Neural progenitor cell (in vitro differentiated cells): ENCODE results near the gene PEX7. TPM values are rescaled to one million over a fixed set of nuclear protein-coding genes. Genes with fewer than 3 reads are reported as not detected.

Experiments
- DNase-seq: peaks from one replicate; pipeline ENCODE4 v3.0.0-alpha.2; 2016; ENCODE audit warnings: low spot score
- H2AFZ ChIP-seq: fragments of 200-600 bp; sonication (generic); replicated peaks from 2 replicates; pipeline ENCODE4 v1.6.1; 2016; ENCODE audit warnings: antibody characterized with exemption
- H3F3A ChIP-seq: fragments of 200-600 bp; sonication (generic); 2 replicates; pipeline ENCODE4 v1.6.1; 2016; ENCODE audit warnings: antibody characterized with exemption, low read depth
- H3K27ac ChIP-seq: fragments of 200-600 bp; sonication (generic); 2 replicates; pipeline ENCODE4 v1.5.1; 2016; ENCODE audit warnings: mild to moderate bottlenecking
- H3K27me3 ChIP-seq: fragments of 200-600 bp; sonication (generic); 2 replicates; pipeline ENCODE4 v1.6.1; 2016; ENCODE audit warnings: mild to moderate bottlenecking, moderate library complexity
- H3K36me3 ChIP-seq: fragments of 200-600 bp; sonication (generic); 2 replicates; pipeline ENCODE4 v1.5.1; 2016
- H3K4me1 ChIP-seq: fragments of 200-600 bp; sonication (generic); 2 replicates; pipeline ENCODE4 v1.6.1; 2016; ENCODE audit warnings: mixed run types
- H3K4me2 ChIP-seq: fragments of 200-600 bp; sonication (generic); 2 replicates; pipeline ENCODE4 v1.6.1; 2016
- H3K4me3 ChIP-seq: fragments of 200-600 bp; sonication (generic); 2 replicates; pipeline ENCODE4 v1.5.1; 2016
- H3K79me2 ChIP-seq: fragments of 200-600 bp; sonication (generic); 2 replicates; pipeline ENCODE4 v1.6.1; 2016; ENCODE audit warnings: low read depth
- H3K9ac ChIP-seq: fragments of 200-600 bp; sonication (generic); 2 replicates; pipeline ENCODE4 v1.6.1; 2016
- H3K9me3 ChIP-seq: fragments of 200-600 bp; sonication (generic); 2 replicates; pipeline ENCODE4 v1.5.1; 2016; ENCODE audit warnings: low read depth
- H4K20me1 ChIP-seq: fragments of 200-600 bp; sonication (generic); 2 replicates; pipeline ENCODE4 v1.6.1; 2016; ENCODE audit warnings: low read depth
- H3K27ac Mint-ChIP-seq: 3 replicates; pipeline ENCODE4 v1.8.0; 2021; ENCODE audit warnings: mixed read lengths
- H3K27me3 Mint-ChIP-seq: 2 replicates; pipeline ENCODE4 v1.8.0; 2022; ENCODE audit warnings: low read depth, mild to moderate bottlenecking, inconsistent platforms, moderate library complexity, mixed read lengths; ENCODE audit not compliant: insufficient read depth
- H3K36me3 Mint-ChIP-seq: 3 replicates; pipeline ENCODE4 v1.8.0; 2021; ENCODE audit warnings: mixed read lengths
- H3K4me1 Mint-ChIP-seq: 3 replicates; pipeline ENCODE4 v1.8.0; 2021; ENCODE audit warnings: mixed read lengths
- H3K4me3 Mint-ChIP-seq: 3 replicates; pipeline ENCODE4 v1.8.0; 2021; ENCODE audit warnings: mild to moderate bottlenecking, moderate library complexity, mixed read lengths
- H3K9me3 Mint-ChIP-seq: 3 replicates; pipeline ENCODE4 v1.8.0; 2020; ENCODE audit warnings: mixed read lengths
- CTCF ChIP-seq: fragments of 200-600 bp; sonication (generic); IDR thresholded peaks from 2 replicates; pipeline ENCODE4 v1.5.1; 2017; ENCODE audit warnings: antibody characterized with exemption, mild to moderate bottlenecking
- EZH2 ChIP-seq: fragments of 200-600 bp; sonication (generic); IDR thresholded peaks from 2 replicates; pipeline ENCODE4 v1.6.1; 2017; ENCODE audit warnings: antibody characterized with exemption, mild to moderate bottlenecking, moderate library complexity
- EZH2phosphoT487 ChIP-seq: fragments of 200-600 bp; sonication (generic); IDR thresholded peaks from 2 replicates; pipeline ENCODE4 v1.6.1; 2017; ENCODE audit warnings: antibody characterized with exemption
- total RNA-seq: library from RNA; depleted of rRNA; stranded (reverse); fragments of >200 nt; gene quantifications from 2 replicates; pipeline ENCODE4 v1.2.3, GENCODE V29; 2015; ENCODE audit warnings: low replicate concordance

The PEX7 gene
- total RNA-seq, 1 donor from 2014 or later: 16.9 TPM

- DNase-seq: no peak
- Histone ChIP-seq H3K4me1 (no peaks in the 10 kb centered on the region), H2AFZ (no peak overlapping the region), H4K20me1 (peaks cover 6% of the 10 kb centered on the region), H3K27ac (no peak overlapping the region), H3F3A (no peaks in the 10 kb centered on the region), H3K4me2 (no peak overlapping the region), H3K79me2 (no peaks in the 10 kb centered on the region), H3K36me3 (no peaks in the 10 kb centered on the region), H3K4me3 (no peak overlapping the region), H3K9ac (no peak overlapping the region), H3K9me3 (no peaks in the 10 kb centered on the region), H3K27me3 (peaks cover 44% of the 10 kb centered on the region)
- Mint-ChIP-seq H3K27ac (no peak overlapping the region), H3K4me1 (no peaks in the 10 kb centered on the region), H3K27me3 (peaks cover 17% of the 10 kb centered on the region), H3K36me3 (no peaks in the 10 kb centered on the region), H3K4me3 (no peak overlapping the region), H3K9me3 (peaks cover 6% of the 10 kb centered on the region)
- TF ChIP-seq EZH2: no peak
- no peak for TF ChIP-seq CTCF
- no peak for TF ChIP-seq EZH2phosphoT487
Observed at GRCh38 chr6:136926383-136926782, 104.0 kb downstream of the PEX7 start.

GRCh38 chr6:136927292-136927691 lies 104.9 kb downstream of the PEX7 start:
- Mint-ChIP-seq H3K27ac (no peak overlapping the region), H3K36me3 (no peaks in the 10 kb centered on the region), H3K9me3 (peaks cover 6% of the 10 kb centered on the region), H3K4me1 (no peaks in the 10 kb centered on the region), H3K27me3 (peaks cover 15% of the 10 kb centered on the region), H3K4me3 (no peak overlapping the region)
- Histone ChIP-seq H3K9ac (no peak overlapping the region), H3K27ac (no peak overlapping the region), H3K4me3 (no peak overlapping the region), H3F3A (no peaks in the 10 kb centered on the region), H3K36me3 (no peaks in the 10 kb centered on the region), H3K4me1 (no peaks in the 10 kb centered on the region), H3K4me2 (no peak overlapping the region), H4K20me1 (peaks cover 6% of the 10 kb centered on the region), H3K9me3 (no peaks in the 10 kb centered on the region), H3K27me3 (peaks cover 35% of the 10 kb centered on the region), H3K79me2 (no peaks in the 10 kb centered on the region), H2AFZ (no peak overlapping the region)
- TF ChIP-seq EZH2phosphoT487: no peak
- TF ChIP-seq EZH2: no peak
- peak; percentile 51 for TF ChIP-seq CTCF
- DNase-seq: peak; percentile 55

- no peaks in the 10 kb centered on the region for H3F3A ChIP-seq
- H3K36me3 ChIP-seq: no peaks in the 10 kb centered on the region
- Mint-ChIP-seq H3K27me3 (peaks cover 9% of the 10 kb centered on the region), H3K27ac (no peak overlapping the region), H3K9me3 (peaks cover 2% of the 10 kb centered on the region), H3K4me3 (no peak overlapping the region), H3K36me3 (no peaks in the 10 kb centered on the region), H3K4me1 (no peaks in the 10 kb centered on the region)
- no peaks in the 10 kb centered on the region for H3K4me1 ChIP-seq
- DNase-seq: no peak
- no peak overlapping the region for H3K4me2 ChIP-seq
- peaks cover 3% of the 10 kb centered on the region for H3K27me3 ChIP-seq
- no peak overlapping the region for H3K9ac ChIP-seq
- no peaks in the 10 kb centered on the region for H3K9me3 ChIP-seq
- no peaks in the 10 kb centered on the region for H4K20me1 ChIP-seq
- H3K27ac ChIP-seq: no peak overlapping the region
- H3K4me3 ChIP-seq: no peak overlapping the region
- no peaks in the 10 kb centered on the region for H3K79me2 ChIP-seq
- no peak overlapping the region for H2AFZ ChIP-seq
- TF ChIP-seq EZH2 (no peak), CTCF (no peak), EZH2phosphoT487 (no peak)
Observed at GRCh38 chr6:136930528-136930927, 108.1 kb downstream of the PEX7 start.
